Lung (tissue), 12 donors: ENCODE results near the gene SLC16A12. TPM values are rescaled to one million over a fixed set of nuclear protein-coding genes. Genes with fewer than 3 reads are reported as not detected.

Experiments used
- ATAC-seq: fragments of 200-7000 bp; cut with Tn5 transposase; one replicate; pipeline ENCODE4 v1.9.1; 2020; ENCODE audit warnings: moderate number of reproducible peaks; ENCODE audit not compliant: insufficient read depth, low FRiP score
- DNase-seq, 3 donors: peaks; one replicate each; pipeline ENCODE4 v3.0.0-alpha.2; 2013 to 2017
- H3K27ac ChIP-seq, 2 donors: one replicate each; pipeline ENCODE4 v1.5.1; 2013; ENCODE audit warnings: mild to moderate bottlenecking in 2 of 2, moderate library complexity in 2 of 2, control low read depth in 1 of 2, inconsistent platforms in 1 of 2, low read depth in 1 of 2, low read length in 1 of 2
- H3K27me3 ChIP-seq, 3 donors: one replicate each; pipeline ENCODE4 v1.5.1; 2013; ENCODE audit warnings: low read length in 2 of 3; ENCODE audit not compliant: control insufficient read depth in 3 of 3, insufficient read depth in 3 of 3
- H3K36me3 ChIP-seq, 4 donors: one replicate each; pipeline ENCODE4 v1.5.1; 2013; ENCODE audit warnings: low read length in 4 of 4, mild to moderate bottlenecking in 1 of 4, moderate library complexity in 1 of 4; ENCODE audit not compliant: control insufficient read depth in 4 of 4, insufficient read depth in 4 of 4
- H3K4me1 ChIP-seq, 5 donors: one replicate each; pipeline ENCODE4 v1.5.1; 2013; ENCODE audit warnings: low read length in 5 of 5, mild to moderate bottlenecking in 2 of 5, moderate library complexity in 1 of 5; ENCODE audit not compliant: control insufficient read depth in 5 of 5, insufficient read depth in 5 of 5
- H3K4me3 ChIP-seq: one replicate; pipeline ENCODE4 v1.5.1; 2013; ENCODE audit warnings: mild to moderate bottlenecking, control low read depth, moderate library complexity
- H3K9ac ChIP-seq, 2 donors: one replicate each; pipeline ENCODE4 v1.5.1; 2013; ENCODE audit warnings: low read length in 2 of 2, control low read depth in 1 of 2; ENCODE audit not compliant: insufficient read depth in 1 of 2
- H3K9me3 ChIP-seq, 4 donors: one replicate each; pipeline ENCODE4 v1.5.1; 2013; ENCODE audit warnings: low read length in 3 of 4, mild to moderate bottlenecking in 1 of 4, moderate library complexity in 1 of 4; ENCODE audit not compliant: control insufficient read depth in 4 of 4, insufficient read depth in 3 of 4
- CTCF ChIP-seq: IDR thresholded peaks from 2 replicates; pipeline ENCODE4 v1.5.1; 2012; ENCODE audit warnings: mild to moderate bottlenecking; ENCODE audit errors: control extremely low read depth, extremely low read depth
- WGBS, 2 donors: extraction: QIAGEN DNeasy Blood & Tissue Kit; methylation state at CpG; one replicate each; pipeline ENCODE4 v1.1.7; 2013; 5-methylcytosine and 5-hydroxymethylcytosine counted together
- polyA plus RNA-seq, 2 donors: library from polyadenylated mRNA; stranded (reverse); fragments of 200-250 nt; gene quantifications; one replicate each; pipeline ENCODE4 v1.2.1, GENCODE V29; 2013
- total RNA-seq, 2 donors: library from RNA; depleted of rRNA in 1 of 2; stranded (reverse); fragments of >200 nt in 1 of 2; gene quantifications; one replicate each; pipeline ENCODE4 v1.2.1, GENCODE V29; 2014 to 2021
- donor health status: control.
- donor health status: control.
- donor health status: Bipolar disorder and iron deficiency.
- donor health status: healthy.
- donor health status: DM: yes; HTN: yes; CAD: no.

The SLC16A12 gene
- total and polyA plus RNA-seq, 4 donors = 0.45 to 4.6 (median 1.3) TPM

GRCh38 chr10:89552213-89552612 lies 16.8 kb upstream of the SLC16A12 start:
- 95% methylated on average over 4 of the region's 4 CpGs for WGBS, 2 donors
- TF ChIP-seq CTCF = no peak
- no peaks in the 10 kb centered on the region for H3K27me3 ChIP-seq
- H3K9me3 ChIP-seq = no peaks in the 10 kb centered on the region
- H3K9ac ChIP-seq = no peak overlapping the region
- ATAC-seq = no peak
- H3K36me3 ChIP-seq = no peaks in the 10 kb centered on the region
- no peak for DNase-seq
- H3K4me3 ChIP-seq = no peak overlapping the region
- H3K27ac ChIP-seq = no peak overlapping the region
- H3K4me1 ChIP-seq = peaks cover 0 to 5% (median 0%) of the 10 kb centered on the region in 5 donors

- DNase-seq = peak; percentile 36 to 57 (median 41)
These were observed 15.1 kb upstream of the SLC16A12 start for GRCh38 chr10:89550509-89550908.

GRCh38 chr10:89549510-89549909 lies 14.1 kb upstream of the SLC16A12 start:
- WGBS, 2 donors = 88 to 92% methylated on average over 1 of the region's 1 CpG
- no peak overlapping the region for H3K4me3 ChIP-seq
- no peak for TF ChIP-seq CTCF
- H3K9me3 ChIP-seq = peaks cover 0 to 2% (median 0%) of the 10 kb centered on the region in 4 donors
- no peak for DNase-seq
- no peaks in the 10 kb centered on the region for H3K27me3 ChIP-seq
- no peak overlapping the region for H3K27ac ChIP-seq
- no peaks in the 10 kb centered on the region for H3K36me3 ChIP-seq
- peaks cover 0 to 5% (median 0%) of the 10 kb centered on the region in 5 donors for H3K4me1 ChIP-seq
- no peak overlapping the region for H3K9ac ChIP-seq
- ATAC-seq = no peak

More at GRCh38 chr10:89550509-89550908, 15.1 kb upstream of the SLC16A12 start:
- H3K9ac ChIP-seq = no peak overlapping the region
- no peaks in the 10 kb centered on the region for H3K9me3 ChIP-seq
- ATAC-seq = no peak
- no peak overlapping the region for H3K27ac ChIP-seq
- TF ChIP-seq CTCF = no peak
- WGBS, 2 donors = 64 to 77% methylated on average over 5 of the region's 5 CpGs
- H3K36me3 ChIP-seq = no peaks in the 10 kb centered on the region
- no peak overlapping the region for H3K4me3 ChIP-seq
- peaks cover 0 to 5% (median 0%) of the 10 kb centered on the region in 5 donors for H3K4me1 ChIP-seq
- H3K27me3 ChIP-seq = no peaks in the 10 kb centered on the region

- DNase-seq (no peak), ATAC-seq (no peak)
- 49 to 69% methylated on average over 6 of the region's 6 CpGs for WGBS, 2 donors
- H3K4me3 ChIP-seq = no peak overlapping the region
- no peaks in the 10 kb centered on the region for H3K27me3 ChIP-seq
- H3K9me3 ChIP-seq = peaks cover 0 to 2% (median 0%) of the 10 kb centered on the region in 4 donors
- H3K36me3 ChIP-seq = no peaks in the 10 kb centered on the region
- H3K27ac ChIP-seq = no peak overlapping the region
- no peak overlapping the region for H3K9ac ChIP-seq
- TF ChIP-seq CTCF = no peak
- H3K4me1 ChIP-seq = peaks cover 0 to 5% (median 0%) of the 10 kb centered on the region in 5 donors
These were observed 13.3 kb upstream of the SLC16A12 start for GRCh38 chr10:89548673-89549072.
